ENCODE results near the gene LRRC38. TPM values are rescaled to one million over a fixed set of nuclear protein-coding genes. Genes with fewer than 3 reads are reported as not detected.
"Not testable (repeated sequence)": the region's sequence is repeated elsewhere in the genome, so short reads cannot be mapped to it uniquely, and the experiment has no call there.

LRRC38 gene, protein sequence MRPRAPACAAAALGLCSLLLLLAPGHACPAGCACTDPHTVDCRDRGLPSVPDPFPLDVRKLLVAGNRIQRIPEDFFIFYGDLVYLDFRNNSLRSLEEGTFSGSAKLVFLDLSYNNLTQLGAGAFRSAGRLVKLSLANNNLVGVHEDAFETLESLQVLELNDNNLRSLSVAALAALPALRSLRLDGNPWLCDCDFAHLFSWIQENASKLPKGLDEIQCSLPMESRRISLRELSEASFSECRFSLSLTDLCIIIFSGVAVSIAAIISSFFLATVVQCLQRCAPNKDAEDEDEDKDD
- 0.09 and 0.17 TPM in 2 replicates for total RNA-seq

DNA sequence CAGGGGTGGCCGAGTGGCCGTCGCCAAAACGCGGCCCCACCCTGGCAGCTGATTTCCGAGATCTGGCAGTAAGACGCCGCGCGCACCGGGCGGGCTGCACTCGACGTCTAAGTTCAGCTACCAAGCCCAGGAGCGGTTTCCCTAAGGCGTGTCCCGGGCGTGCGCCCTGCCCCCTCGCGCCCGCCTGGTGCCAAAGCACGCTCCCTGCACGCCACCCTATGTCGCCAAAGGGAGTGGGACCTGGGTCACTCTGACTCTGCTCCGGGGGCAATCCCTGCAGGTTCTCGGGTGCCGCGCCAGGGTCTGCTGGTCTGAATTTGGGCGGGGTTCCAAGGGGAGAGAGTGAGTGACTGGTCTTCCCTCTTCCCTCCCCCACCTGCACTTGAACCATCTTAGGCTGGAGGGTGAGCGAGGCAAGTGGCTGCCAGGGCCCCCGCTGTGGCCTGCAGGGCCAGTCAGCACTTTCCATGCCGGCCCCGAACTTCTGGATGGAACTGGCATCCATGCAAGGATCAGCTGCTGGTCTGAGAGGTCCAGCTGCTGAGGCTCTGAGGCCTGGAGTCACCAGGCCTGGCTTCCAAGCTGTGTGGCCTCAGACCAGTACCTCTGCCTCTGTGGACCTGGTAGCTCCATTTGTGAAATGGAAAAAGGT lies at the start of gene LRRC38:
Gene LRRC38, minus strand, starts transcription at position 109 of the 652 bp plus-strand sequence. CDS start 410 bp downstream, outside the sequence.
- DNase-seq, result no peak

DNA sequence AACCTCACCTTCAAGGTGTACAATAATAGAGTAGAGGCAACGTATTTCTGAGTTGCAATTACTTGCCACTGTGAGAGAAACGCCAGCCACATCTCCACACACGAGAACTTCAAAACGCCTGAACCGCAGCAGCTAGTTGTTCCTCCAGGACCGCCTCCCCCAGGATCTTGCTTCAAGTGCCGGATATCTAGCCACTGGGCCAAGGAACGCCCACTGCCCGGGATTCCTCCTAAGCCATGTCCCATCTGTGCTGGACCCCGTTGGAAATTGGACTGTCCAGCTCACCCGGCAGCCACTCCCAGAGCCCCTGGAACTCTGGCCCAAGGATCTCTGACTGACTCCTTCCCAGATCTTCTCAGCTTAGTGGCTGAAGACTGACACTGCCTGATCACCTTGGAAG lies 49.2 kb upstream of the LRRC38 start:
- DNase-seq, result not testable (repeated sequence)

DNA sequence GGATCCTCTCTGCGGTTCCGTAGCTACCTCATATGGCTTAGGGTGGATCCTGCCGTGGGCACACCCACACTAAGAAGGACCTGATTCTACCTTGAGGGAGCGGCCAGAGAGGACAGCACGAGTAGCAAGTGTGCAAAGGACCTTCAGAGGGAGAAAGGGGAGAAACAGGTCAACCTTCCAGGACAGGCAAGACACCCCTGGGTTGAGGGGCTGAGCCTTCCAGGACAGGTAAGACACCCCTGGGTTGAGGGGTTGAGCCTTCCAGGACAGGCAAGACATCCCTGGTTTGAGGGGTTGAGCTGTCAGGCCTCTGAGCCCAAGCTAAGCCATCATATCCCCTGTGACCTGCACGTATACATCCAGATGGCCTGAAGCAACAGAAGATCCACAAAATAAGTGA lies 46.7 kb upstream of the LRRC38 start:
- DNase-seq, result no peak

DNA sequence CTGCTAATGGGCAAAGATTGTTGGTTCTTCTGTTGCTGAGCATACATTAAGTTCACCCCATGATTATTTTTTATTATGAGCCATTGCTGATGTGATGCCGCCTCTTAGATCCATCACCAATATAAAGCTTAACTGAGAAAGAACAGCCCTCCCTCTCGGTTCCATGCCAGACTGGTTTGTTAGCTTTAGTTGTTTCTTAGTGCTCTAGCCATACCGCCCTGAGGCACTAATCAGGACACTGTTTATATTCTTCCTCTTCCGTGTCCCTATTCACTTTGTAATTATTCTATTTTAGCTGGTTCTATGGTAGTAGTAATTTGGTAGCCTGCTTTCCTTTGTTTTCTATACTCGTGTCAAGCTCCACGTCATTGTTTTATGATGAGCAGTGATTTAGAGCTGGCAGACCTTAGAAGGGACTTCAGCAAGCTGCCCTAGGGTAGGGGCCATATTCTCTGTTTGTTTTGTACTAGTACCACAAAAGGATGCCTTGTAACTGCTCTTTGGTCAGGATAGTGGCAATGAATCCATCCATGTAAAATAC lies 42.5 kb upstream of the LRRC38 start:
- no peak for DNase-seq

DNA sequence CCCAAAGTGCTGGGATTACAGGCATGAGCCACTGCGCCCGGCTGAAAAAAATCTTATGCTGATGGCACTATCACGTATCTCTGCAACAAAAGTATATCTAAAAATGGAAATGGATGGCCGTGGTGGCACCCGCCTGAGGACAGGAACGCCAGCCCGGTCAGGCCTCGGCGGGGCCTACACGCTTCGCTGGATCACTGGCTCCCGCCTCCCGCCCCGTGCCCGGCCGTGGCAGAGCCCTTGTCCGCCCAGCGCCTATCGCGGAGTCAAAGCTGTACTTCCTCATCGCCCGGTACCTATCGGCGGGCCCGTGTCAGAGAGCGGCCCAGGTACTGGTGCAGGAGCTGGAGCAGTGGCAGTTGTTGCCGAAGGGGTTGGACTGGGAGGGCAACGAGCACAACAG lies 41.0 kb upstream of the LRRC38 start:
- DNase-seq, result no peak

DNA sequence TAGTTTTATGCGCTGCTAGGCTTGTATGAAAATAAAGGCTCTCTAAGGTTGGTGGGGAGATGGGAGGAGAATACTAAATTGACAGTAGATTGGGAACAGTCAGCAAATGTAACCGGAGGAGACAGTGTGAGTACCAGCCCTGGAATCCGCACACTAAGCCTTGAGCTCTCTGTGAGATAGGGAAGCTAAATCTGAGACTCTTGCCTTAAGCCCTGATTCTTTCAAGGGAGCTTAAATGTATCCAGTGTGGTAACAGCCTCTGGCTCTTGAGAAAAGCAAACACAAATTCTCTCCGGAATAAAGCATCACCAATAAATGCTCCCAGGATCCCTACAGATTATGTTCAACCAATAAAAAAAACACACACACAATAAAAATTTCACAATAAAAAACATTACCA lies 36.9 kb upstream of the LRRC38 start:
- DNase-seq, result no peak

DNA sequence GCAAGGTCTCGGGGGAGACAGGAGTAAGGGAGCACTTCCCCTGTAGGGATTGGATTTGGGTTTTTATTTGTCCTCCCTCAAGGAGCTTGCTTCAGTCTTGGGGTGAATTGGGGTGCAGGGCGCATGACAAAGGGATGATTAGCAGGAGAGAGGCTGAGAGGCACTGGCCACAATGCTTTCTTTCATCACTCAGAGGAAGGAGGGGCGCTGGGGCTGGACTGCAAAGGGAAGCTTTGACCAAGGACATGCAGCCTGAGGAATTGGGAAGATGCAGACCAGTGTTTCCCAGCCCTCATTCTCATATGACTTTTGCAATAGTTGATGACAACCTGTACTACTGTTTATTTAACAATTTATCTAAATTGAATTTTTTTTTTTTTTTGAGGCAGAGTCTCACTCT lies 35.7 kb upstream of the LRRC38 start:
- DNase-seq, result no peak

DNA sequence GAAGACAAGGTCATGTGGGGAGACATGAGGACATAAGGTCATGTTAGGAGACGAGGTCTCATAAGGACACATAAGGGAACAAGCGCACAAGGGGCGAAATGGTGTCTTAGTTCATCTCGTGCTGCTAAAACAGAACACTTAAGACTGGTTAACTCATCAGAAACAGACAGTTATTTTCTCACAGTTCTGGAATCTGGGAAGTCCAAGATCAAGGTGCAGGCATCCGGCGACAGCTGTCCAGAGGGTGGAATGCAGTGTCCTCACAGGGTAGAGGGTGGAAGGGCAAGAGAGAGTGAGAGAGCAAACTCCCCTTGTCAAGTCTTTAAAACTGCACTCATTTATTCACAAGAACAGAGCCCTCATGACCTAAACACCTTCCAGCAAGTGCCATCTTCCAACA lies 35.2 kb upstream of the LRRC38 start:
- DNase-seq, result no peak

DNA sequence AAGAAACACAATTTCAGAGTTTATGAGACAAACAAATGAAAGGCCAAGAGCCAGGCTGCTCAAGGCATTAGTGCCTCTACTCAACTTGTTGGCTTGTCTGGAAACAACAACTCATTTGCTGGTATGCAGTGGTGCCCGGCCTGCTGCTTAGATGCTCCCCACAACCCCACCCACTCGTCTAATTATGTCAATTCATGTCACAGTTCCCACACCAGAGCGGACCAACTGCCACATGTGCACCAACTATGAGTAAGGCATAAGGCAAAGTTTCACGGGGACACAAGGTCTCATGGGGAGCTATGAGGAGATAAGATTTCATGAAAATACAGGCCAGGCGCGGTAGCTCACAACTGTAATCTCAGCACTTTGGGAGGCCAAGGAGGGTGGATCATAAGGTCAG lies 34.5 kb upstream of the LRRC38 start:
- no peak for DNase-seq

DNA sequence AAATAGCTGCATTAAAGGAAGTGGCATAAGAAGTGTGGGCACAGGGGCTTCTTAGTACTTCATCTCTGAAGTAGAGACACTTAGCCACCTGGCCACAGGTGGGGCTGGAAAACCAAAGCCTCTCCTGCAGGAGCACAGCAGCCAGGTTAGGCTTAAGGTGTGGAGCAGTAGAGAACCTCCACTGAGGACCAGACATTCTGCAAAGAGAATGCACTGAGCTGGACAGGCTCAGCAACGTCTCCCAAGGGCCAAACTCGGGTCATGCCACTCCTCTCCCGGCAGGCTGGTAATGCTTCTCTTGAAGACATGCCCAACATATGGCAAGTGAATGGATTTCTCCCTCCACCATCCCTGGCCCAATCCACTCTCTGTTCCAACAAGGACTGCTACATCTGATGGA lies 33.0 kb upstream of the LRRC38 start:
- no peak for DNase-seq

DNA sequence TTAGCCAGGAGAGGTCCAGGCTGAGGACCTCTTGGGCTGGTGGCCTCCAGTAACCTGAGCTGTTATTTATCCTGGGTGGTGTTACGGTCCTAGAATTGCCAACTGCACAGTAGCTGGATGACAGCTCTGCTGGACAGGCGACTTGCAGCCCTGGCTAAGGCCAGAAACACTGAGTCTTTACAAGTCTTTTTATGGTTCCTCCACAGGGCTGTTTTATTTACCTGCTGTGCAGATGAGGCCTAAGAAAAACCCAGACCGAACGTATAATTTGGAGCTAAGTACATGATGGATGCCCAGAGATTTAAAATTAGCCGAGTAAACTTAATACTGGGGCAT lies 30.4 kb upstream of the LRRC38 start:
- DNase-seq, result no peak

DNA sequence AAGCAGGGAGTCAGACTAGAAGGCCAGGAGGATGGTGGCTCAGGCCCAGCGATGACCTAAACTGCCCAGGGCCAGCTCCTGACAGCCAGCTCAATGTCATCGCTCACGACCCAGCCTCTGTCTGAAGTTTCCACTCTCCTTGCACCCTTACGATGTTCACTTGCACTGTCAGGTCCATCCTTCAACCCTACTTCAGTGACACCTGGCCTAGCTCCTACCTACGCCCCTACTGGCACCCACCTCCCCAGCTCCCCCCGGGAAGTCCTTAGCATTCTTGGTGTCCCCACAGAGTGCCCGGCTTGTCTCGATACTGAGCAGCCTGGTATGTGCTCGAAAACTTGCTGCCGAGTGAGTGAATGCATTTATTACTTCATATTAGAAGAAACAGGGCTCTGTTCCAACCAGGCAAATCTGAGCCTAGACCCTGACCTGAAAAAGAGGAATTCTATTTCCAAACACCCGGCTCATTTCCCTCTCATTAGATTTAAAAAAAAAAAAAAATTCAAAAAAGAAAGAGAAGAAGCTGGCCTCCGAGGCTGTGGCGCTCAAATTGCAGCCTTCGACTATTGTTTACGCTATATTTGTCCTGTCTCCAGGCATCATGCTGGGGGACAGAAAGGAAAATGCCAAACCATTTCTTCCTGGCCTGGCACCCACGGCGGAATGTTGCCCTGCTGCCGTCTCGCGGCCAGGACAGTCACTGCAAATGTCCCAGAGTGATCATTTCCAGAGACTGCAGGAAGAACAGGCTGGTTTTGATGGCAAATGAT lies 29.8 kb upstream of the LRRC38 start:
- no peak for DNase-seq

DNA sequence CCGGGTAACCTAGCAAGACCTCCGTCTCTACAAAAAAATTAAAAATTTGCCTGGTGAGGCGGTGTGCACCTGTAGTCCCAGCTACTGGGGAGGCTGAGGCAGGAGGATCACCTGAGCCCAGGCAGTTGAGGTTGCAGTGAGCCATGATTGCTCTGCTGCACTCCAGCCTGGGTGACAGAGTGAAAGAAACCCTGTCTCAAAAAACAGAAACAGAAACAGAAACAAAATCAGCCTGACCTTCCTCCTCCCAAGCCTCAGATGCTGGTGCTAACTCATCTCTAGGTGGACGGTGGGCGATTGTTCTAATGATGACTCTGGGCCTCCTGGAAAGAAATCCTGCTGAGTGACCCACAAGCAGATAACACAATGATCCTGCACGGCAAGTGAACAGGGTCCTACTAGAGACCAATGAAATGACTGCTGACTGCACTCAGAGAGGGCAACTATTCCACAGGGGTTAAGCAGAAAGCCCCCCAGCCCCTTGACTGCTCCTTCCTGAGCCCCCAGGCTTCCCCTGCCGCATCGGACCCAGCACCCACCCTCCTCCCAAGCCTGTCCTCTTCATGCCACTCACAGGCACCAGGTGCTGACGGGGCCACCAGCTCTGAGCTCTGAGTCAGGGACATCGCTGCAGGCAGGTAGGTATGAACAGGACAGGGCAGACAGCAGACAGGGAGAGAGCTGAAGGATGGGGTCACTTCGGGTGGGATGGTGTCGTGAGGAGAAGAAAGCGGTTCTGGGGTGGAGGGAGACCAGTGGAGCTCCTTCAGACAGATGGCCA lies 27.8 kb upstream of the LRRC38 start:
- no peak for DNase-seq

DNA sequence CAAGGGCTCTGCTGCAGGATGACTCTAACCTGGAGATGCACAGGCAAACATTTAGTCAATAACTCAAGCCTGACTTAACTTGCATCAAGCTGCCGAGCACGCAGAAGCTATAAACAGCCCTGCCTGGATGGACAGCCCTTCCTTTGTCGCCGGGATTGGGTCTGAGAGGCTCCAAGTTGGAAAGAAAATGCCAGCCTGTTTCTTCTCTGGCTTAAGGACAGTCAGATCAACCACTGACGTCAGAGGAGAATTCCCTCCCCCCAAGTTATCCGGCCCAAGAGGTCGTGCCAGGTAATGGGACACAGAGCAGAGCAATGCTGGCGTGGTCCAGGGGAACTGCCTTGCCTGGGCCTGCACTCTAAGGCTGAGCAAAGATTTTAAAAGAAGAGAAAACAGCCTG lies 27.1 kb upstream of the LRRC38 start:
- no peak for DNase-seq

DNA sequence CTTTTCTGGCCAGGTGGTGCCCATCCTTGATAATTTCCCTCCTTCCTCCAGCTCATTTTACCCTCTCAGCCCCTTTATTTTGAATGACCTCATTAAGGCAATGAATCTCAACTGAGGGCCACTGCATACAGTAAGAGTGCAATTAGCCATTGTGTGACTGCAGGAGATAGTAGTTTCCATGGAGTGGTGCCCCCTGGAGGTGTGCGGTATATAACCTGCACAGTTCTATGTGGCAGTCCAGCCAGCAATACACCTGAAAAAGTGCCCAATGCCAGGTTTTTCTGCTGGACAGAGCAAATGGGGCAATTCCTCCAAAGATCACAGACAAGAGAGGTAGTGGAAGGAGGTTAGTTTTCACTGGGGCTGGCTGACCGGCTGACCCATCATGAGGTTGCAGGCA lies 25.9 kb upstream of the LRRC38 start:
- no peak for DNase-seq

DNA sequence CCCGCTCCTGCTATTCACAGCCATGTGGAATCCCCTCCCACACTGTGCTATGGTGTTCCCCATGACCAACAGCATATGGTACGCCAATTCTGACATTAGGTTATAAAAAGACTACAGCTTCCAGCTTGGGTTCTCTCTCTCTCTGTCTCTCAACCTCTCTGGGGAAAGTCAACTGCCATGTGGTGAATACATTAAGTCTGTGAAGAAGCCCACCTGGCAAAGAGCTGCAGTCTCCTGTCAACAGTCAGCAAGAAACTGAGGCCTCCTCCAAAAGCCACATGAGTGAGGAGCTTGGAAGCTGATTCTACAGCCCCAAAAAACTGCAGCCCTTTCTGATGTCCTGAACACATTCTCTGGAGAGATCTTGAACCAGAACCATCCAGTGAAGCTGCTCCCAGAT lies 25.0 kb upstream of the LRRC38 start:
- DNase-seq, result no peak

DNA sequence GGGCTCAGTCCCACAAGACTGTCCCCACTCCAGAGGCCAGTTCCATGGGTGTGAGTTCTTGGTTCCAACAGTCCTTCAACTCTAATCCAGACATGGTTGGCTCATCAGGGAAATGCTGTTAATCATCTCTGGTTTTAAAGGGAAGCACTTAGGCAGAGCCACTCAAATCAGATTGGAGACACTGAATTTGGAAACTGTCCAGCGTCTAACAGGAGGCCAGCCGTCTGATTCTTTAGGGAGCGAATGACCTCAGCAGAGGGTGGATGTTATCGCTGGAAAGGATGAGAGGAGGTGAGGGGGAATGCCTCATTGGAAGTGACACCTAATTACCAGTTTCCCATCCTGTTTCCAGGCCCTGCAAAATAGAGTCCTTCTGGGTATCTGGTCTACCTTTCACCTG lies 22.8 kb upstream of the LRRC38 start:
- DNase-seq, result no peak

DNA sequence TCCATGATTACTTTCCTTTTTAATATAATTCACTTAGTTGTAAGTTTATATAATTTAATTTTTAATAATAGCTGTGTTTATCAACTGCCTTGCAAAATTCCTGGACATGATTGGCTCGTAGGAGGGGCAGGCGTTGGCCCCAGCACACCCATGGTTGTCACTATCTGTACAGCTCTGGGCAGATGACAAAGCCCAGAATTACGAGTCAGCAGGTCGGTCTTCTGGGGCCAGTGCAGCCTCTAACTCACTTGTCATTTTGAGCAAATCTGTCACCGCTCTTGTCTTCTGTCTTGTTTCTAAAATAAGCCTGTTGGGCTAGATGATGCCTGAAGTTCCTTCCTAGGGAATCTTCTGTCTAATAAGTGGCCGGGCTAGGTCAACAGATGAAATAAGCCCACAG lies 21.4 kb upstream of the LRRC38 start:
- DNase-seq, result no peak

DNA sequence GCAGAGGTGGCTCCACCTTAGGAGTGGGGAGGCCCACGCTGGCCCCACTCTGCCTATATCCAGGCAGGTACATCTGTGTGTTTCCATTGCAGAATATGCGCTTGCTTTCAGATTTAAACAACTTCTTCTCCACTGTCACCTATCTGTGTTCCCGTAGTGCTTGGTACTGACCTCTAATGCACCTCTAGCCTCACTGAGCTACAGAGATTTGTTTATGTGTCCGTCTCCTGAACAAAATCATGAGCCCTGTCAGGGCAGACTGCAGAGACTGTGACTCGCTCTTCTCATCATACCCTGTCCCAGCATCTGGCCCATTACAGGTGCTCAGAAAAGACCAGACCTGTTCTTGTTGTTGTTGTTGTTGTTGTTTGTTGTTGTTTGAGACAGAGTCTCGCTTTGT lies 14.5 kb upstream of the LRRC38 start:
- no peak for DNase-seq

DNA sequence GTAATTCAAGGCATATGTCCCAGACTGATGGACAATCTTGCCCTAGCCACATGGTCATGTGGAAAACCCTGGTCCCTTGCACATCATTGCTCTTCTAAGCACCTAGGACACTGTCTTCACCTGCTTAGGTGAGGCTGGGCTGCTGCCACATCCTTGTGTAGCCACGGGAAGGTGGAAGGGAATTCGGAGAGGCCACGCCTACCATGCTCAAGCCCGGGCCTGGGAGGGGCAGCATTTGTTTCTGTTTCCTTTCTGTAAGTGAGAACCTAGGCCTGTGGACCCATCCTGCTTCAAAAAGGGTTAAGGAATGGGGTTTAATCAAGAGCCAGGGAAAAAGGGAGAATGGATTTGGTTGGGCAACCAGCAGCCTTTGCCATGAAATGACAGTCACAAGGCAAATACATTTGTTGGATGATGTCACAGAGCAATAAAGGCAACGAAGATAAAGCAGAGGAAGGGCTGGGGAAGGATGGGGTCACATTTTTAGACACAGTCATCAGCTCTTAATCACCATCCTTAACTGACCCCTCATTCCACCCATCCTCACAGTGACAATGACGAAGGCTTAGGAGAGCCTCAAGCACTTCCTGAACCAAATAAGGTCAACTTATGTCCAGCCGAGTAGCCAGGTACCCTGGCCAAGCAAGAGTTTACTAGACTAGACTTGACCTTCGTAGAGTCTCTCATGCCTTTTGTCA lies 10.1 kb upstream of the LRRC38 start:
- no peak for DNase-seq

DNA sequence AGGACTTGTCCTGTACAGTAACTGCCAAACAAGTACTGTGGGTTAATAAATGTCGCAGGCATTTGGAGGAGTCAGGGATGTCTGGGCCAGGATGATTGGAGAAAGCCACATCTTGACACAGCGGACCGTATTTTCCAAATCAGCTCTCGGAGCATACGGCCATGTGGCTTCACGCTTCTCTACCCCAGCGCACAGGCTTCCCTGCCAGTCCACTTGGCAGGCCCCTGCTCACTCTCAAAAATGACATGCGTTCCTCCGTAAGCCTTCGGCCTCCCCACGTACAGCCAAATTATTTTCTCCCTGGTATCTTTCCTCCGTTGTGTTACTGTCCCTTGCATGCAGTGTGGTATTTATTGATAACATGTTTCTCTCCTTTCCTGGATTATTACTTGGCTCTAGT lies 7.2 kb upstream of the LRRC38 start:
- DNase-seq, result no peak

DNA sequence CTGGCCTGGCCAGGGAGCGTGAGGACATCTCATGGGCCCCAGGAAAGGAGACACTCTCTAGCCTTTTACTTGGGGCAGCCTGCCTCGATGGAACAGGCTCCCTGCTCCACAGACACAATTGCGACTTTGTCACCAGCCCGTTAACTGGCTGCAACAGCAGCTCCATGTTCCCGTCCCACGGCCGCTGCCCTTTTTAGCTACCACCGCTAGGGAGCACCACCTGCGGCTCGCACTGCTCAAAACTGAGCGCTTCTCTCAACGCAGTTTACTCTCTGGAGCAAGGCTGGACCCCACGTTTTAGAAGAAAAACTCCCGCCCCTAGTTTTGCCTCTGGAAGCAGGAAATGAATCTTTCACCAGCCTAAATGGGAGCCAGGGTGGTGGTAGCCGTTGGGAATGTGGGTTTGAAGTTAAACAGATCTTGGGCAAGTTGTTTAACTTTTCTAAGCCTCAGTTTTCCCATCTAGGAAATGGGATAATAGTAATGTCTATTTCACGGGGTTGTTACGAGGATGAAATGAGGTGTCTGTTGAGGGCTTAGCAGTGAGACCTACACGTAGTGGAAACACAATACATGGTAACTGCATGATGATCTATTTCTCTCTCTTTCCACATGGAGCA lies 3.5 kb upstream of the LRRC38 start:
- no peak for DNase-seq

All from dermis blood vessel endothelial cell (primary cell).